HEK293 (cell line): ENCODE measurements around the gene SCNN1A.

Source experiments
- CTCF ChIA-PET: fragments of 350-600 bp; formaldehyde crosslinking; extraction: SDS; loops from one replicate; lab custom pipeline; 2021; ENCODE audit warnings: antibody characterized with exemption; lab: Yijun Ruan, JAX
- POLR2A ChIA-PET: fragments of 300-600 bp; formaldehyde crosslinking; extraction: SDS; loops from one replicate; lab custom pipeline; 2020; ENCODE audit warnings: antibody characterized with exemption, inconsistent platforms; lab: Yijun Ruan, JAX
- H3K27ac ChIP-seq: fragments of 200-500 bp; sonication (Bioruptor generic); 2 replicates; pipeline ENCODE4 v1.5.1; 2014; ENCODE audit warnings: low read depth, low read length, control low read depth, inconsistent platforms; ENCODE audit errors: extremely low read depth
- H3K36me3 ChIP-seq, 2 experiments: fragments of 200-500 bp in 1 of 2; sonication (Bioruptor generic) in 1 of 2; 1 replicate in 1 of 2; 2 replicates in 1 of 2; pipeline ENCODE4 v1.5.1; 2014 to 2017; ENCODE audit warnings: inconsistent platforms in 2 of 2, low read length in 2 of 2; ENCODE audit not compliant: control insufficient read depth in 2 of 2, insufficient read depth in 1 of 2
- H3K4me1 ChIP-seq: fragments of 200-500 bp; sonication (Bioruptor generic); 2 replicates; pipeline ENCODE4 v1.5.1; 2014; ENCODE audit warnings: mild to moderate bottlenecking, low read length, inconsistent platforms; ENCODE audit not compliant: control insufficient read depth, insufficient read depth
- H3K4me3 ChIP-seq: 2 replicates; pipeline ENCODE4 v1.5.1; 2011; ENCODE audit warnings: low read depth, mild to moderate bottlenecking, control low read depth, low read length, moderate library complexity
- H3K9me3 ChIP-seq: fragments of 200-500 bp; sonication (Bioruptor generic); 2 replicates; pipeline ENCODE4 v1.5.1; 2014; ENCODE audit warnings: low read depth, low read length, inconsistent platforms; ENCODE audit not compliant: control insufficient read depth, insufficient read depth
- PBX3 ChIP-seq: sonication (generic); formaldehyde crosslinking; IDR thresholded peaks from 2 replicates; pipeline ENCODE4 v1.8.1; 2022; ENCODE audit warnings: mild to moderate bottlenecking, moderate library complexity, missing genetic modification reagents
- ZBTB20 ChIP-seq: fragments of 450-650 bp; formaldehyde crosslinking; IDR thresholded peaks from 2 replicates; pipeline ENCODE4 v1.5.1; 2016; ENCODE audit warnings: missing biosample characterization, missing genetic modification characterization
- ZBTB21 ChIP-seq: fragments of 450-650 bp; formaldehyde crosslinking; IDR thresholded peaks from 2 replicates; pipeline ENCODE4 v1.5.1; 2017; ENCODE audit warnings: missing biosample characterization, missing genetic modification characterization
- ZBTB26 ChIP-seq: fragments of 450-650 bp; formaldehyde crosslinking; optimal IDR thresholded peaks from 2 replicates; pipeline ENCODE3; 2016; ENCODE audit warnings: missing biosample characterization, mild to moderate bottlenecking, missing genetic modification characterization
- ZBTB7A ChIP-seq: fragments of 450-650 bp; formaldehyde crosslinking; IDR thresholded peaks from 2 replicates; pipeline ENCODE4 v1.5.1; 2016; ENCODE audit warnings: low read depth, missing biosample characterization, missing genetic modification characterization
- ZFHX2 ChIP-seq: fragments of 450-650 bp; formaldehyde crosslinking; conservative IDR thresholded peaks from 2 replicates; pipeline ENCODE4 v1.5.1; 2016; ENCODE audit warnings: missing biosample characterization, missing genetic modification characterization
- ZFP3 ChIP-seq: fragments of 450-650 bp; formaldehyde crosslinking; IDR thresholded peaks from 2 replicates; pipeline ENCODE4 v1.5.1; 2016; ENCODE audit warnings: low read depth, missing biosample characterization, missing genetic modification characterization
- ZNF114 ChIP-seq: fragments of 450-650 bp; formaldehyde crosslinking; IDR thresholded peaks from 2 replicates; pipeline ENCODE4 v1.5.0; 2017; ENCODE audit warnings: missing biosample characterization, missing genetic modification characterization
- ZNF16 ChIP-seq: fragments of 450-650 bp; formaldehyde crosslinking; IDR thresholded peaks from 2 replicates; pipeline ENCODE4 v1.5.1; 2016; ENCODE audit warnings: low read depth, missing biosample characterization, missing genetic modification characterization
- ZNF184 ChIP-seq: fragments of 450-650 bp; IDR thresholded peaks from 2 replicates; pipeline ENCODE4 v1.5.1; 2018; ENCODE audit warnings: missing biosample characterization, mild to moderate bottlenecking, missing genetic modification characterization
- ZNF223 ChIP-seq: fragments of 450-650 bp; formaldehyde crosslinking; IDR thresholded peaks from 2 replicates; pipeline ENCODE4 v1.5.1; 2016; ENCODE audit warnings: missing biosample characterization, missing genetic modification characterization
- ZNF426 ChIP-seq: fragments of 450-650 bp; formaldehyde crosslinking; IDR thresholded peaks from 2 replicates; pipeline ENCODE4 v1.5.1; 2017; ENCODE audit warnings: missing biosample characterization, missing genetic modification characterization, mild to moderate bottlenecking, inconsistent platforms, moderate library complexity
- ZNF514 ChIP-seq: fragments of 450-650 bp; formaldehyde crosslinking; IDR thresholded peaks from 2 replicates; pipeline ENCODE4 v1.5.1; 2016; ENCODE audit warnings: missing biosample characterization, missing genetic modification characterization
- ZNF707 ChIP-seq: fragments of 450-650 bp; formaldehyde crosslinking; IDR thresholded peaks from 2 replicates; pipeline ENCODE4 v1.5.1; 2016; ENCODE audit warnings: missing biosample characterization, missing genetic modification characterization
- TF ChIP-seq, protein P1 (sequence below): fragments of 450-650 bp; formaldehyde crosslinking; IDR thresholded peaks from 2 replicates; pipeline ENCODE4 v1.5.1; 2016; ENCODE audit warnings: missing biosample characterization, missing genetic modification characterization
- TF ChIP-seq, protein P2 (sequence below): fragments of 450-650 bp; formaldehyde crosslinking; conservative IDR thresholded peaks from 2 replicates; pipeline ENCODE4 v1.5.1; 2016; ENCODE audit warnings: low read depth, missing biosample characterization, missing genetic modification characterization
- TF ChIP-seq, protein P3 (sequence below): fragments of 450-650 bp; formaldehyde crosslinking; IDR thresholded peaks from 2 replicates; pipeline ENCODE4 v1.5.1; 2016; ENCODE audit warnings: missing biosample characterization, missing genetic modification characterization

Gene SCNN1A

DNA sequence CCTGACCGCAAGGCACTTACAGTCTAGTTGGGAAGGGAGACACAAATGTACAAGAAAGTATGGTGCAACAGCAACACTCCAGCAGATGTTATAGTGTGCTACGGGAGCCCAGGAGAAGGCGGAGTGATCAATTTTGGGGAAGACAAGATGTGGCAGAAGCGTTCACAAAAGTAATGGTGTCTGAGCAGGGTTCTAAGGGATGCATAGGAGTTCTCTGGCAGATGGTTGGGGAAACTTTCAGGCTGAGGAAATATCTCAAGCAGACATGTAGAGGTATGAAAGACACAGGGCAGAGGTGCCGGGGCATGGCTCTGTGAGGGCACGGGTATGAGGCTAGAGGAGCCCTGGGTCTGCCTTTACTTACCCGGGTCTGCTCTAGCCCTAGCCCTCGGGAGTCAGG, 28.4 kb downstream of the SCNN1A start:
- ChIA-PET POLR2A (no interaction called here), CTCF (no interaction called here)
- Histone ChIP-seq H3K4me1 (peaks cover 2% of the 10 kb centered on the region; the same call in 1 of the 2 replicates), H3K9me3 (no peaks in the 10 kb centered on the region), H3K36me3 (no peaks in the 10 kb centered on the region), H3K27ac (no peak overlapping the region), H3K4me3 (no peak overlapping the region)
- TF ChIP-seq ZFHX2 (tag by site-specific recombination) (no peak), ZFP3 (tag by site-specific recombination) (peak; percentile 96)

DNA sequence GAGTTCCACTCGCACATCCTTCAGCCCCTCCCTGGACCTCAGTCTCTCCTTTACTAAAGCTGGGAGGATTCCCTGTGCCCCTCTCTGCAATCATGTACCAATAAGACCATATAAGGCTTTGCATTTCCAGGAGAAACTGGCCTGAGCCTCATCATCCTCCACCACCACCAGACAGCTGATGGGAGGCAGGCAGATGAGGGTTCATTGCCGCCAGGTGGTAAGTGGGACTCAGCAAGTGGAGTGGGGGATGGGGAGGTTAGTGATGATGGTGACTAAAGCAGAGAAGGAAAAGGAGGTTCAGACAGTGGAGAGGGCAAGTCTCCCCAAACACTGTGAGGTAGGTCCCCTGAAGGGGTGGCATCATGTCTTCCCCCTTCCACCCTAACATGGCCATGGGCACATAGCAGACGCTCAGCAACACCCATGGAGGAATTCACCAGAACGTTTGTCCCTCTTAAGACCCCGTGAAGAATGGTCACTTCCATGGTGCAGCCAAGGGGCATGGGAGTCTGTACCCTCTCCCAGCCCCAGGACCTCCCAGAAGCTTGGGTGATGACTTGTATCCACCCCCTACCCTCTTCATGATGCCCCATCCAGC, 29.0 kb downstream of the SCNN1A start:
- H3K4me3 ChIP-seq: no peak overlapping the region
- no peak overlapping the region for H3K27ac ChIP-seq
- no peaks in the 10 kb centered on the region for H3K36me3 ChIP-seq
- CTCF ChIA-PET: no interaction called here
- POLR2A ChIA-PET: interaction anchor here (0.8 to 2.0 kb wide), 6 partner anchors 10 to 188 kb away, joined by 3 to 26 read pairs (median 4); partner anchors contain the start of genes GAPDH and MRPL51
- no peak for TF ChIP-seq ZFHX2 (tag by site-specific recombination)
- no peak for TF ChIP-seq ZBTB20 (tag by site-specific recombination)
- no peak for TF ChIP-seq ZNF514 (tag by site-specific recombination)
- TF ChIP-seq ZBTB7A (tag by site-specific recombination): no peak
- no peak for TF ChIP-seq ZNF707 (tag by site-specific recombination)
- no peak for TF ChIP-seq ZNF223 (tag by site-specific recombination)
- TF ChIP-seq, protein P1, sequence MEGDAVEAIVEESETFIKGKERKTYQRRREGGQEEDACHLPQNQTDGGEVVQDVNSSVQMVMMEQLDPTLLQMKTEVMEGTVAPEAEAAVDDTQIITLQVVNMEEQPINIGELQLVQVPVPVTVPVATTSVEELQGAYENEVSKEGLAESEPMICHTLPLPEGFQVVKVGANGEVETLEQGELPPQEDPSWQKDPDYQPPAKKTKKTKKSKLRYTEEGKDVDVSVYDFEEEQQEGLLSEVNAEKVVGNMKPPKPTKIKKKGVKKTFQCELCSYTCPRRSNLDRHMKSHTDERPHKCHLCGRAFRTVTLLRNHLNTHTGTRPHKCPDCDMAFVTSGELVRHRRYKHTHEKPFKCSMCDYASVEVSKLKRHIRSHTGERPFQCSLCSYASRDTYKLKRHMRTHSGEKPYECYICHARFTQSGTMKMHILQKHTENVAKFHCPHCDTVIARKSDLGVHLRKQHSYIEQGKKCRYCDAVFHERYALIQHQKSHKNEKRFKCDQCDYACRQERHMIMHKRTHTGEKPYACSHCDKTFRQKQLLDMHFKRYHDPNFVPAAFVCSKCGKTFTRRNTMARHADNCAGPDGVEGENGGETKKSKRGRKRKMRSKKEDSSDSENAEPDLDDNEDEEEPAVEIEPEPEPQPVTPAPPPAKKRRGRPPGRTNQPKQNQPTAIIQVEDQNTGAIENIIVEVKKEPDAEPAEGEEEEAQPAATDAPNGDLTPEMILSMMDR (tag by site-specific recombination): no peak
- no peak for TF ChIP-seq ZNF184 (tag by site-specific recombination)
- TF ChIP-seq ZBTB21: no peak
- no peak for TF ChIP-seq ZBTB26 (tag by site-specific recombination)
- no peak for TF ChIP-seq ZNF426 (tag by site-specific recombination)
- no peak for TF ChIP-seq PBX3 (CRISPR knock-in tag)
- TF ChIP-seq ZNF16: no peak
- TF ChIP-seq, protein P2, sequence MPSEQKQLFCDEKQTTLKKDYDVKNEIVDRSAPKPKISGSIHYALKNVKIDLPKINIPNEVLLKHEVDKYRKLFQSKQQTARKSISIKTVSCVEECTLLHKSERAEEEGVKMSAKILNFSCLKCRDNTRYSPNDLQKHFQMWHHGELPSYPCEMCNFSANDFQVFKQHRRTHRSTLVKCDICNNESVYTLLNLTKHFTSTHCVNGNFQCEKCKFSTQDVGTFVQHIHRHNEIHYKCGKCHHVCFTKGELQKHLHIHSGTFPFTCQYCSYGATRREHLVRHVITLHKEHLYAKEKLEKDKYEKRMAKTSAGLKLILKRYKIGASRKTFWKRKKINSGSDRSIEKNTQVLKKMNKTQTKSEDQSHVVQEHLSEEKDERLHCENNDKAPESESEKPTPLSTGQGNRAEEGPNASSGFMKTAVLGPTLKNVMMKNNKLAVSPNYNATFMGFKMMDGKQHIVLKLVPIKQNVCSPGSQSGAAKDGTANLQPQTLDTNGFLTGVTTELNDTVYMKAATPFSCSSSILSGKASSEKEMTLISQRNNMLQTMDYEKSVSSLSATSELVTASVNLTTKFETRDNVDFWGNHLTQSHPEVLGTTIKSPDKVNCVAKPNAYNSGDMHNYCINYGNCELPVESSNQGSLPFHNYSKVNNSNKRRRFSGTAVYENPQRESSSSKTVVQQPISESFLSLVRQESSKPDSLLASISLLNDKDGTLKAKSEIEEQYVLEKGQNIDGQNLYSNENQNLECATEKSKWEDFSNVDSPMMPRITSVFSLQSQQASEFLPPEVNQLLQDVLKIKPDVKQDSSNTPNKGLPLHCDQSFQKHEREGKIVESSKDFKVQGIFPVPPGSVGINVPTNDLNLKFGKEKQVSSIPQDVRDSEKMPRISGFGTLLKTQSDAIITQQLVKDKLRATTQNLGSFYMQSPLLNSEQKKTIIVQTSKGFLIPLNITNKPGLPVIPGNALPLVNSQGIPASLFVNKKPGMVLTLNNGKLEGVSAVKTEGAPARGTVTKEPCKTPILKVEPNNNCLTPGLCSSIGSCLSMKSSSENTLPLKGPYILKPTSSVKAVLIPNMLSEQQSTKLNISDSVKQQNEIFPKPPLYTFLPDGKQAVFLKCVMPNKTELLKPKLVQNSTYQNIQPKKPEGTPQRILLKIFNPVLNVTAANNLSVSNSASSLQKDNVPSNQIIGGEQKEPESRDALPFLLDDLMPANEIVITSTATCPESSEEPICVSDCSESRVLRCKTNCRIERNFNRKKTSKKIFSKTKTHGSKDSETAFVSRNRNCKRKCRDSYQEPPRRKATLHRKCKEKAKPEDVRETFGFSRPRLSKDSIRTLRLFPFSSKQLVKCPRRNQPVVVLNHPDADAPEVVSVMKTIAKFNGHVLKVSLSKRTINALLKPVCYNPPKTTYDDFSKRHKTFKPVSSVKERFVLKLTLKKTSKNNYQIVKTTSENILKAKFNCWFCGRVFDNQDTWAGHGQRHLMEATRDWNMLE (tag by site-specific recombination): no peak
- no peak for TF ChIP-seq ZNF114 (tag by site-specific recombination)
- TF ChIP-seq, protein P3, sequence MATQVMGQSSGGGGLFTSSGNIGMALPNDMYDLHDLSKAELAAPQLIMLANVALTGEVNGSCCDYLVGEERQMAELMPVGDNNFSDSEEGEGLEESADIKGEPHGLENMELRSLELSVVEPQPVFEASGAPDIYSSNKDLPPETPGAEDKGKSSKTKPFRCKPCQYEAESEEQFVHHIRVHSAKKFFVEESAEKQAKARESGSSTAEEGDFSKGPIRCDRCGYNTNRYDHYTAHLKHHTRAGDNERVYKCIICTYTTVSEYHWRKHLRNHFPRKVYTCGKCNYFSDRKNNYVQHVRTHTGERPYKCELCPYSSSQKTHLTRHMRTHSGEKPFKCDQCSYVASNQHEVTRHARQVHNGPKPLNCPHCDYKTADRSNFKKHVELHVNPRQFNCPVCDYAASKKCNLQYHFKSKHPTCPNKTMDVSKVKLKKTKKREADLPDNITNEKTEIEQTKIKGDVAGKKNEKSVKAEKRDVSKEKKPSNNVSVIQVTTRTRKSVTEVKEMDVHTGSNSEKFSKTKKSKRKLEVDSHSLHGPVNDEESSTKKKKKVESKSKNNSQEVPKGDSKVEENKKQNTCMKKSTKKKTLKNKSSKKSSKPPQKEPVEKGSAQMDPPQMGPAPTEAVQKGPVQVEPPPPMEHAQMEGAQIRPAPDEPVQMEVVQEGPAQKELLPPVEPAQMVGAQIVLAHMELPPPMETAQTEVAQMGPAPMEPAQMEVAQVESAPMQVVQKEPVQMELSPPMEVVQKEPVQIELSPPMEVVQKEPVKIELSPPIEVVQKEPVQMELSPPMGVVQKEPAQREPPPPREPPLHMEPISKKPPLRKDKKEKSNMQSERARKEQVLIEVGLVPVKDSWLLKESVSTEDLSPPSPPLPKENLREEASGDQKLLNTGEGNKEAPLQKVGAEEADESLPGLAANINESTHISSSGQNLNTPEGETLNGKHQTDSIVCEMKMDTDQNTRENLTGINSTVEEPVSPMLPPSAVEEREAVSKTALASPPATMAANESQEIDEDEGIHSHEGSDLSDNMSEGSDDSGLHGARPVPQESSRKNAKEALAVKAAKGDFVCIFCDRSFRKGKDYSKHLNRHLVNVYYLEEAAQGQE (tag by site-specific recombination): no peak
- peaks cover 2% of the 10 kb centered on the region; the same call in 1 of the 2 replicates for H3K4me1 ChIP-seq
- no peaks in the 10 kb centered on the region for H3K9me3 ChIP-seq
